Fibroblast of mammary gland (primary cell): Measurements from ENCODE around the gene CACNA1C.

Source experiments
- DNase-seq: peaks from one replicate; pipeline ENCODE4 v3.0.0-alpha.2; 2010; ENCODE audit warnings: low read depth
- H3K4me3 ChIP-seq: 2 replicates; pipeline ENCODE4 v1.5.1; 2011; ENCODE audit warnings: low read depth, mild to moderate bottlenecking, low read length, moderate library complexity; ENCODE audit not compliant: control insufficient read depth
- CTCF ChIP-seq: conservative IDR thresholded peaks from 2 replicates; pipeline ENCODE4 v1.5.1; 2011; ENCODE audit warnings: low read depth, low read length, inconsistent platforms; ENCODE audit not compliant: control insufficient read depth, insufficient read depth

The CACNA1C gene

GRCh38 chr12:2607881-2608607 lies 555.3 kb downstream of the CACNA1C start:
- no peak overlapping the region for H3K4me3 ChIP-seq
- DNase-seq: no peak
- no peak for TF ChIP-seq CTCF

GRCh38 chr12:2608608-2608945 lies 555.8 kb downstream of the CACNA1C start:
- TF ChIP-seq CTCF: no peak
- DNase-seq: no peak
- no peak overlapping the region for H3K4me3 ChIP-seq

GRCh38 chr12:2609020-2609419 lies 556.2 kb downstream of the CACNA1C start:
- no peak for DNase-seq
- no peak for TF ChIP-seq CTCF
- H3K4me3 ChIP-seq: no peak overlapping the region

GRCh38 chr12:2610358-2610757 lies 557.6 kb downstream of the CACNA1C start:
- H3K4me3 ChIP-seq: no peak overlapping the region
- TF ChIP-seq CTCF: no peak
- no peak for DNase-seq

- TF ChIP-seq CTCF: no peak
- no peak overlapping the region for H3K4me3 ChIP-seq
- DNase-seq: peak; percentile 98
Measured at GRCh38 chr12:2613326-2614073, 560.7 kb downstream of the CACNA1C start.

- TF ChIP-seq CTCF: no peak
- peak; percentile 42 for DNase-seq
- no peak overlapping the region for H3K4me3 ChIP-seq
Measured at GRCh38 chr12:2614341-2614740, 561.6 kb downstream of the CACNA1C start.
